Measurements from ENCODE around the gene LPP.

GRCh38 chr3:188449421-188449820 lies 295.5 kb downstream of the LPP start:
- TF ChIP-seq ZNF302 (CRISPR knock-in tag; IDR thresholded peaks at IDR 0.05) (no peak), REST (IDR thresholded peaks at IDR 0.05) (no peak), EP300 (IDR thresholded peaks at IDR 0.05) (no peak), CTCF (IDR thresholded peaks at IDR 0.05) (no peak), POLR2A (IDR thresholded peaks at IDR 0.05; ENCODE audit: low read length) (no peak), RNF2 (IDR thresholded peaks at IDR 0.05; ENCODE audit: borderline replicate concordance, low read depth) (no peak), HMGXB4 (CRISPR knock-in tag; IDR thresholded peaks at IDR 0.05; ENCODE audit: borderline replicate concordance) (no peak), BHLHE40 (IDR thresholded peaks at IDR 0.05; ENCODE audit: low read depth, low read length) (no peak), RAD21 (conservative IDR thresholded peaks at IDR 0.05 in 1 of 2, IDR thresholded peaks at IDR 0.05 in 1 of 2) (no peak)
